Neural cell (in vitro differentiated cells): Measurements from ENCODE around the gene KCNH6. TPM values are rescaled to one million over a fixed set of nuclear protein-coding genes. Genes with fewer than 3 reads are reported as not detected.

Experiments
- H2AFZ ChIP-seq: fragments of 200-600, 300-800 bp; sonication (generic), shearing (Covaris generic); 2 replicates; pipeline ENCODE4 v1.6.0; 2014; ENCODE audit warnings: low read depth, mild to moderate bottlenecking, antibody characterized with exemption, low read length, moderate library complexity
- H3F3A ChIP-seq: fragments of 200-600 bp; shearing (Covaris generic); 2 replicates; pipeline ENCODE4 v1.6.1; 2016; ENCODE audit warnings: mild to moderate bottlenecking, moderate library complexity, mixed read lengths, antibody characterized with exemption, low read length; ENCODE audit not compliant: insufficient read depth, poor library complexity, severe bottlenecking
- H3K27ac ChIP-seq: fragments of 200-600, 300-800 bp; sonication (generic), shearing (Covaris generic); 2 replicates; pipeline ENCODE4 v1.5.1; 2014; ENCODE audit warnings: mild to moderate bottlenecking, low read length, moderate library complexity
- H3K27me3 ChIP-seq: fragments of 300-800, 200-600 bp; sonication (generic), shearing (Covaris generic); 2 replicates; pipeline ENCODE4 v1.6.0; 2014; ENCODE audit warnings: mild to moderate bottlenecking, low read depth, low read length, moderate library complexity; ENCODE audit not compliant: insufficient read depth
- H3K36me3 ChIP-seq: fragments of 300-800, 200-600 bp; sonication (generic), shearing (Covaris generic); 2 replicates; pipeline ENCODE4 v1.5.1; 2014; ENCODE audit warnings: mild to moderate bottlenecking, antibody characterized with exemption, low read length, moderate library complexity; ENCODE audit not compliant: insufficient read depth
- H3K4me2 ChIP-seq: fragments of 300-800, 200-600 bp; sonication (generic), shearing (Covaris generic); 2 replicates; pipeline ENCODE4 v1.6.0; 2014; ENCODE audit warnings: mild to moderate bottlenecking, low read length
- H3K4me3 ChIP-seq: fragments of 300-800, 200-600 bp; sonication (generic), shearing (Covaris generic); 2 replicates; pipeline ENCODE4 v1.5.1; 2014; ENCODE audit warnings: mild to moderate bottlenecking, low read length, moderate library complexity
- H3K79me2 ChIP-seq: fragments of 200-600 bp; shearing (Covaris generic); replicated peaks from 2 replicates; pipeline ENCODE4 v1.6.0; 2014; ENCODE audit warnings: mild to moderate bottlenecking, low read length, moderate library complexity; ENCODE audit not compliant: insufficient read depth
- H3K9ac ChIP-seq: fragments of 300-800, 200-600 bp; sonication (generic), shearing (Covaris generic); 2 replicates; pipeline ENCODE4 v1.6.1; 2016; ENCODE audit warnings: mild to moderate bottlenecking, low read length, mixed read lengths
- H3K9me2 ChIP-seq: fragments of 200-600 bp; shearing (Covaris generic); 2 replicates; pipeline ENCODE4 v1.6.1; 2016; ENCODE audit warnings: mild to moderate bottlenecking, low read length, mixed read lengths; ENCODE audit not compliant: insufficient read depth
- H3K9me3 ChIP-seq: fragments of 200-600, 300-800 bp; sonication (generic), shearing (Covaris generic); 2 replicates; pipeline ENCODE4 v1.6.1; 2016; ENCODE audit warnings: mild to moderate bottlenecking, mixed run types, low read length, moderate library complexity, mixed read lengths
- H4K20me1 ChIP-seq: fragments of 200-600 bp; shearing (Covaris generic); 2 replicates; pipeline ENCODE4 v1.6.1; 2016; ENCODE audit warnings: mild to moderate bottlenecking, mixed run types; ENCODE audit not compliant: insufficient read depth
- EP300 ChIP-seq: fragments of 450-650 bp; conservative IDR thresholded peaks from 2 replicates; pipeline ENCODE4 v1.6.1; 2014; ENCODE audit warnings: antibody characterized with exemption, mild to moderate bottlenecking, moderate library complexity; ENCODE audit not compliant: poor library complexity, severe bottlenecking
- EZH2 ChIP-seq: fragments of 200-600, 300-800 bp; shearing (Covaris generic), sonication (generic); IDR thresholded peaks from 2 replicates; pipeline ENCODE4 v1.6.1; 2014; ENCODE audit warnings: antibody characterized with exemption, low read length, borderline replicate concordance, mild to moderate bottlenecking; ENCODE audit not compliant: insufficient read depth, poor library complexity, severe bottlenecking
- MXI1 ChIP-seq: fragments of 450-650 bp; conservative IDR thresholded peaks from 2 replicates; pipeline ENCODE4 v1.6.1; 2014; ENCODE audit warnings: antibody characterized with exemption, mild to moderate bottlenecking; ENCODE audit not compliant: poor library complexity, severe bottlenecking
- POLR2AphosphoS5 ChIP-seq: IDR thresholded peaks from 2 replicates; pipeline ENCODE4 v1.6.1; 2012
- RAD21 ChIP-seq: fragments of 450-650 bp; conservative IDR thresholded peaks from 2 replicates; pipeline ENCODE4 v1.6.1; 2014; ENCODE audit warnings: antibody characterized with exemption, mild to moderate bottlenecking, moderate library complexity
- SMC3 ChIP-seq: fragments of 450-650 bp; conservative IDR thresholded peaks from 2 replicates; pipeline ENCODE4 v1.6.1; 2014; ENCODE audit warnings: antibody characterized with exemption, mild to moderate bottlenecking, moderate library complexity; ENCODE audit not compliant: poor library complexity
- TAF1 ChIP-seq: IDR thresholded peaks from 2 replicates; pipeline ENCODE4 v1.6.1; 2012; ENCODE audit warnings: low read depth
- polyA plus RNA-seq: library from polyadenylated mRNA; depleted of rRNA; stranded (reverse); fragments of >200 nt; gene quantifications from 2 replicates; pipeline ENCODE4 v1.2.3, GENCODE V29; 2014
- TF ChIP-seq, protein P1 (sequence below): fragments of 450-650 bp; IDR thresholded peaks from 2 replicates; pipeline ENCODE4 v1.5.1; 2014; ENCODE audit warnings: antibody characterized with exemption, mild to moderate bottlenecking, moderate library complexity; ENCODE audit not compliant: poor library complexity, severe bottlenecking
- TF ChIP-seq, protein P2 (sequence below): IDR thresholded peaks from 2 replicates; pipeline ENCODE4 v1.6.1; 2012; ENCODE audit warnings: borderline replicate concordance

KCNH6 gene
- polyA plus RNA-seq, 1 donor from 2014 or later, result not detected

DNA sequence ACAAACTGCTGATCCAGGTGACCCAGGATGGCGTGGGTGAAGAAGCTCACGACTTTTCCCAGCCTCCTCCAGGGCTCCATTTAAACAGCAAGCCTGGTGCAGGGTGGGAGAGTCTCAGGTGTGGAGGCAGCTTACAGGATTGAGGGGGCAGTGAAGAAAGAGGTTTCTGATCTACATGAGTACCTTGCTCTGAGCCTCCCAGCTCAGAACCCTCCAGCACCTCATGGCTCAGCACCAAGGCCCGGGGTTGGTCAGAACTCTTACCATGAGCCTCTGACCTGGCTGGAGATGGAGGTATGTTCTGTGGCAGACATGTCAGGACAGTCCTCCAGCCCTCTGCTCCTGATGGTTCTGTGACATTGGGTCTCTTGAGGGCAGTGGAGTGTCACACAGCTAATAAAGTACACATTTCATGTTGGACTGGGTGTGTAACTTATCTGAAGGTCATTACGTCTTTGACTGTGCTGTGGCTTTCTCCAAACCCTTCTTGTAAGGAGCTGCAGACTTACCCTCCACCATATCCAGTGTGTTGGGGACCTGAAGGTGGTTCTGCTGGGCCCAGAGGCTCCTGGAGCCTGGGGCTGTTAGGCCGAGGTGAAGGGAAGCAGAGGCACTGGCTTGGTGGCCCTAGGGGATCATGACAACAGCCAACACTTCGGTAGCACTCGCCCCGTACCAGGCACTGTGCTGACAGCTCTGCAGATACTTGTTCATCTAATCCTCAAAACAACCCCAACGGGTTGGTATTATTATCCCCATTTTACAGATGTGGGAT lies 23.3 kb downstream of the KCNH6 start:
- Histone ChIP-seq H3K27ac (no peak overlapping the region), H3K27me3 (no peaks in the 10 kb centered on the region), H2AFZ (no peak overlapping the region), H3K4me3 (no peak overlapping the region), H3F3A (no peaks in the 10 kb centered on the region), H3K4me2 (no peak overlapping the region), H3K9me3 (no peaks in the 10 kb centered on the region), H3K36me3 (no peaks in the 10 kb centered on the region), H3K79me2 (peaks cover 3% of the 10 kb centered on the region), H4K20me1 (no peaks in the 10 kb centered on the region), H3K9ac (no peak overlapping the region), H3K9me2 (no peaks in the 10 kb centered on the region)
- no peak for TF ChIP-seq EZH2
- no peak for TF ChIP-seq MXI1
- TF ChIP-seq, protein P1, sequence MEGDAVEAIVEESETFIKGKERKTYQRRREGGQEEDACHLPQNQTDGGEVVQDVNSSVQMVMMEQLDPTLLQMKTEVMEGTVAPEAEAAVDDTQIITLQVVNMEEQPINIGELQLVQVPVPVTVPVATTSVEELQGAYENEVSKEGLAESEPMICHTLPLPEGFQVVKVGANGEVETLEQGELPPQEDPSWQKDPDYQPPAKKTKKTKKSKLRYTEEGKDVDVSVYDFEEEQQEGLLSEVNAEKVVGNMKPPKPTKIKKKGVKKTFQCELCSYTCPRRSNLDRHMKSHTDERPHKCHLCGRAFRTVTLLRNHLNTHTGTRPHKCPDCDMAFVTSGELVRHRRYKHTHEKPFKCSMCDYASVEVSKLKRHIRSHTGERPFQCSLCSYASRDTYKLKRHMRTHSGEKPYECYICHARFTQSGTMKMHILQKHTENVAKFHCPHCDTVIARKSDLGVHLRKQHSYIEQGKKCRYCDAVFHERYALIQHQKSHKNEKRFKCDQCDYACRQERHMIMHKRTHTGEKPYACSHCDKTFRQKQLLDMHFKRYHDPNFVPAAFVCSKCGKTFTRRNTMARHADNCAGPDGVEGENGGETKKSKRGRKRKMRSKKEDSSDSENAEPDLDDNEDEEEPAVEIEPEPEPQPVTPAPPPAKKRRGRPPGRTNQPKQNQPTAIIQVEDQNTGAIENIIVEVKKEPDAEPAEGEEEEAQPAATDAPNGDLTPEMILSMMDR, result no peak
- TF ChIP-seq RAD21, result no peak
- TF ChIP-seq EP300, result no peak
- TF ChIP-seq, protein P2, sequence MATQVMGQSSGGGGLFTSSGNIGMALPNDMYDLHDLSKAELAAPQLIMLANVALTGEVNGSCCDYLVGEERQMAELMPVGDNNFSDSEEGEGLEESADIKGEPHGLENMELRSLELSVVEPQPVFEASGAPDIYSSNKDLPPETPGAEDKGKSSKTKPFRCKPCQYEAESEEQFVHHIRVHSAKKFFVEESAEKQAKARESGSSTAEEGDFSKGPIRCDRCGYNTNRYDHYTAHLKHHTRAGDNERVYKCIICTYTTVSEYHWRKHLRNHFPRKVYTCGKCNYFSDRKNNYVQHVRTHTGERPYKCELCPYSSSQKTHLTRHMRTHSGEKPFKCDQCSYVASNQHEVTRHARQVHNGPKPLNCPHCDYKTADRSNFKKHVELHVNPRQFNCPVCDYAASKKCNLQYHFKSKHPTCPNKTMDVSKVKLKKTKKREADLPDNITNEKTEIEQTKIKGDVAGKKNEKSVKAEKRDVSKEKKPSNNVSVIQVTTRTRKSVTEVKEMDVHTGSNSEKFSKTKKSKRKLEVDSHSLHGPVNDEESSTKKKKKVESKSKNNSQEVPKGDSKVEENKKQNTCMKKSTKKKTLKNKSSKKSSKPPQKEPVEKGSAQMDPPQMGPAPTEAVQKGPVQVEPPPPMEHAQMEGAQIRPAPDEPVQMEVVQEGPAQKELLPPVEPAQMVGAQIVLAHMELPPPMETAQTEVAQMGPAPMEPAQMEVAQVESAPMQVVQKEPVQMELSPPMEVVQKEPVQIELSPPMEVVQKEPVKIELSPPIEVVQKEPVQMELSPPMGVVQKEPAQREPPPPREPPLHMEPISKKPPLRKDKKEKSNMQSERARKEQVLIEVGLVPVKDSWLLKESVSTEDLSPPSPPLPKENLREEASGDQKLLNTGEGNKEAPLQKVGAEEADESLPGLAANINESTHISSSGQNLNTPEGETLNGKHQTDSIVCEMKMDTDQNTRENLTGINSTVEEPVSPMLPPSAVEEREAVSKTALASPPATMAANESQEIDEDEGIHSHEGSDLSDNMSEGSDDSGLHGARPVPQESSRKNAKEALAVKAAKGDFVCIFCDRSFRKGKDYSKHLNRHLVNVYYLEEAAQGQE, result no peak
- no peak for TF ChIP-seq POLR2AphosphoS5
- TF ChIP-seq TAF1, result no peak
- TF ChIP-seq SMC3, result no peak

DNA sequence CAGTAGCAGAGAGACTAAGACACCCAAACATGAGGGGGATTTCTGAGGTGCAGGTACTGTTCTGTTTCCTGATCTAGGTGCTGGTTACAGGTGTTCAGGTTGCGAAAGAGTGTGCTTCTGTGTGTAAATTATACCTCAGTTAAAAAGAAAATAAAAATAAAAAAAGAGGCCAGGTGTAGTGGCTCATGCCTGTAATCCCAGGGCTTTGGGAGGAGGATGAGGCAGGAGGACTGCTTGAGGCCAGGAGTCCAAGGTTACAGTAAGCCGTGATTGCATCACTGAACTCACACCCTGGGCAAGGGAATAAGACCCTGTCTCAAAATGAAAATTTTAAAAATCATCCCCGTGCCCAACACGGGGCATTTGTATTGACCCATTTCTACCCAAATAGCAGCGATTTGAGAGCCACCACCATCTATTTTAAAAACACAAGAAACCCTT lies 23.9 kb downstream of the KCNH6 start:
- Histone ChIP-seq H4K20me1 (no peaks in the 10 kb centered on the region), H2AFZ (no peak overlapping the region), H3K27me3 (no peaks in the 10 kb centered on the region)

More for the DNA sequence above, 23.9 kb downstream of the KCNH6 start:
- no peaks in the 10 kb centered on the region for H3K9me3 ChIP-seq
- H3K79me2 ChIP-seq, result peaks cover 7% of the 10 kb centered on the region
- H3K9me2 ChIP-seq, result no peaks in the 10 kb centered on the region
- H3K4me2 ChIP-seq, result no peak overlapping the region
- no peak overlapping the region for H3K4me3 ChIP-seq
- no peak overlapping the region for H3K9ac ChIP-seq
- no peaks in the 10 kb centered on the region for H3K36me3 ChIP-seq
- TF ChIP-seq, protein P2, result no peak
- TF ChIP-seq POLR2AphosphoS5 (no peak), MXI1 (no peak), RAD21 (no peak), SMC3 (no peak)
- H3K27ac ChIP-seq, result no peak overlapping the region
- no peaks in the 10 kb centered on the region for H3F3A ChIP-seq
